Caco-2 (cell line): ENCODE measurements around the gene ITGB6. TPM values are rescaled to one million over a fixed set of nuclear protein-coding genes. Genes with fewer than 3 reads are reported as not detected.

Source experiments
- BruUV-seq: library from RNA; stranded (reverse); fragments of 400-500 nt; replicated peaks from 2 replicates; lab custom pipeline; 2021; lab: Mats Ljungman, UMichigan
- CTCF ChIA-PET: fragments of 300-600 bp; sonication (Branson Sonifier 250); formaldehyde crosslinking; loops from one replicate; lab custom pipeline; 2022; ENCODE audit warnings: antibody characterized with exemption; lab: Charles Lee
- POLR2A ChIA-PET: fragments of 300-600 bp; sonication (Branson Sonifier 250); formaldehyde crosslinking; loops from one replicate; lab custom pipeline; 2022; ENCODE audit warnings: antibody characterized with exemption; lab: Charles Lee
- DNase-seq, 2 experiments: peaks; one replicate each; pipeline versions ENCODE4 v3.0.0 to v3.0.0-alpha.2; 2020 to 2022
- H3K27me3 ChIP-seq: replicated peaks from 2 replicates; pipeline ENCODE4 v1.6.0; 2011; ENCODE audit warnings: low read length; ENCODE audit not compliant: control insufficient read depth, insufficient read depth
- H3K36me3 ChIP-seq: 2 replicates; pipeline ENCODE4 v1.5.1; 2011; ENCODE audit warnings: low read length; ENCODE audit not compliant: control insufficient read depth, insufficient read depth
- H3K4me1 ChIP-seq: fragments of 250-450 bp; sonication (Bioruptor Pico); 2 replicates; pipeline ENCODE4 v1.5.1; 2020; ENCODE audit warnings: mild to moderate bottlenecking
- H3K4me3 ChIP-seq: 2 replicates; pipeline ENCODE4 v1.5.1; 2011; ENCODE audit warnings: low read depth, mild to moderate bottlenecking, control low read depth, low read length
- H3K9me3 ChIP-seq: fragments of 250-450 bp; sonication (Bioruptor Pico); 2 replicates; pipeline ENCODE4 v1.5.1; 2020; ENCODE audit warnings: mild to moderate bottlenecking, moderate library complexity
- H3K27ac Mint-ChIP-seq: one replicate; pipeline ENCODE4 v1.8.0; 2022; ENCODE audit warnings: mixed read lengths; ENCODE audit not compliant: unreplicated experiment
- H3K27me3 Mint-ChIP-seq: one replicate; pipeline ENCODE4 v1.8.0; 2022; ENCODE audit warnings: mixed read lengths; ENCODE audit not compliant: insufficient read depth, unreplicated experiment
- H3K36me3 Mint-ChIP-seq: one replicate; pipeline ENCODE4 v1.8.0; 2022; ENCODE audit warnings: mild to moderate bottlenecking, mixed read lengths; ENCODE audit not compliant: insufficient read depth, unreplicated experiment
- H3K4me1 Mint-ChIP-seq: one replicate; pipeline ENCODE4 v1.8.0; 2022; ENCODE audit warnings: low read depth, mixed read lengths; ENCODE audit not compliant: unreplicated experiment
- H3K4me3 Mint-ChIP-seq: one replicate; pipeline ENCODE4 v1.8.0; 2022; ENCODE audit warnings: mild to moderate bottlenecking, moderate library complexity, mixed read lengths; ENCODE audit not compliant: unreplicated experiment
- H3K9me3 Mint-ChIP-seq: one replicate; pipeline ENCODE4 v1.8.0; 2022; ENCODE audit warnings: mixed read lengths; ENCODE audit not compliant: unreplicated experiment
- CTCF ChIP-seq, 2 experiments: fragments of 200-600 bp in 1 of 2; IDR thresholded peaks; 1 replicate in 1 of 2; 2 replicates in 1 of 2; pipeline versions ENCODE4 v1.5.1 to v1.8.0; 2011 to 2022; ENCODE audit warnings: antibody characterized with exemption in 1 of 2, control low read depth in 1 of 2, inconsistent platforms in 1 of 2, low read depth in 1 of 2, low read length in 1 of 2, mild to moderate bottlenecking in 1 of 2, moderate library complexity in 1 of 2; ENCODE audit not compliant: insufficient read depth in 1 of 2, severe bottlenecking in 1 of 2, unreplicated experiment in 1 of 2
- intact Hi-C: fragments of 100-400 bp; cut with micrococcal nuclease; formaldehyde crosslinking; loops from one replicate; pipeline ENCODE4 v1.10.0; 2022; ENCODE audit not compliant: unreplicated experiment
- total RNA-seq: library from RNA; stranded (reverse); gene quantifications from 2 replicates; pipeline ENCODE4 v1.2.3, GENCODE V29; 2022

Gene ITGB6
- total RNA-seq, 1 experiment from 2014 or later = 1.7 TPM

GRCh38 chr2:160141912-160142311 is 58.2 kb downstream of the ITGB6 start:
- ChIA-PET CTCF (no interaction called here), POLR2A (no interaction called here)
- Histone ChIP-seq H3K27me3 (no peaks in the 10 kb centered on the region), H3K36me3 (no peaks in the 10 kb centered on the region), H3K4me1 (no peaks in the 10 kb centered on the region), H3K4me3 (no peak overlapping the region), H3K9me3 (no peaks in the 10 kb centered on the region)
- TF ChIP-seq CTCF (IDR thresholded peaks at IDR 0.05; ENCODE audit: insufficient read depth in 1 of 2, low read depth in 1 of 2, low read length in 1 of 2, severe bottlenecking in 1 of 2, unreplicated experiment in 1 of 2) = no peak
- intact Hi-C loops = no loop called here
- Mint-ChIP-seq H3K27me3 (peaks cover 3% of the 10 kb centered on the region), H3K36me3 (no peaks in the 10 kb centered on the region), H3K9me3 (no peaks in the 10 kb centered on the region), H3K4me3 (no peak overlapping the region), H3K27ac (no peak overlapping the region), H3K4me1 (no peaks in the 10 kb centered on the region)
- DNase-seq = no peak
- BruUV-seq = no TSS peak

GRCh38 chr2:160141419-160141818 is 58.7 kb downstream of the ITGB6 start:
- no TSS peak for BruUV-seq
- no peaks in the 10 kb centered on the region for H3K9me3 Mint-ChIP-seq
- no peak overlapping the region for H3K4me3 ChIP-seq
- intact Hi-C loops = no loop called here
- H3K9me3 ChIP-seq = no peaks in the 10 kb centered on the region
- no peaks in the 10 kb centered on the region for H3K36me3 ChIP-seq
- no peaks in the 10 kb centered on the region for H3K4me1 Mint-ChIP-seq
- no peaks in the 10 kb centered on the region for H3K4me1 ChIP-seq
- DNase-seq = no peak
- ChIA-PET POLR2A (no interaction called here), CTCF (interaction anchor here (0.6 kb wide), 1 partner anchor 1416 kb away, joined by 3 read pairs; no protein-coding TSS in a partner anchor)
- TF ChIP-seq CTCF (IDR thresholded peaks at IDR 0.05; ENCODE audit: insufficient read depth in 1 of 2, low read depth in 1 of 2, low read length in 1 of 2, severe bottlenecking in 1 of 2, unreplicated experiment in 1 of 2) = no peak
- no peaks in the 10 kb centered on the region for H3K27me3 ChIP-seq
- H3K36me3 Mint-ChIP-seq = no peaks in the 10 kb centered on the region
- no peak overlapping the region for H3K27ac Mint-ChIP-seq
- peaks cover 3% of the 10 kb centered on the region for H3K27me3 Mint-ChIP-seq
- no peak overlapping the region for H3K4me3 Mint-ChIP-seq

DNA sequence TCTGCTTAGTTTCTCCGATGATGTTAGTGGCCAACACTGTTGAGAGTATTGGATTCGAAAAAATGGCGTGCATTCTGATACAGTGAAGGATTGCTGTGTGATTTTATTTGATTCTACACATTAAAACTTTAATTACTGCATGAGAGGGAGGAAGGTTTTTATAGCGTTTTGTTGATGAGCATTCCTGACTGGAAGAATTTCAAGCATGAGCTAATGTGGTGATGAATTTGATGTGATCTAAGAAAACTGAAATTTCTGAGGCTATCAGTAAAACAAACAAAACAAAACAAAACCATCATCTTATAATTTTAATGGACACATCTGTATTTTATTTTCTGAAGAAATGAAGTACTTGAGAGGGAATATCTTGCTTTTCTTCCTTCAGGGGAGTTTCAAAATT is 59.6 kb downstream of the ITGB6 start:
- ChIA-PET CTCF (interaction anchor here (0.6 kb wide), 2 partner anchors 294 to 1415 kb away, joined by 3 to 4 read pairs; no protein-coding TSS in a partner anchor), POLR2A (no interaction called here)
- BruUV-seq = no TSS peak
- H3K36me3 Mint-ChIP-seq = no peaks in the 10 kb centered on the region
- DNase-seq = no peak
- H3K27ac Mint-ChIP-seq = no peak overlapping the region
- Histone ChIP-seq H3K4me1 (no peaks in the 10 kb centered on the region), H3K9me3 (no peaks in the 10 kb centered on the region), H3K36me3 (no peaks in the 10 kb centered on the region), H3K4me3 (no peak overlapping the region), H3K27me3 (no peaks in the 10 kb centered on the region)
- H3K4me1 Mint-ChIP-seq = no peaks in the 10 kb centered on the region
- H3K9me3 Mint-ChIP-seq = no peaks in the 10 kb centered on the region
- no peak for TF ChIP-seq CTCF (IDR thresholded peaks at IDR 0.05; ENCODE audit: insufficient read depth in 1 of 2, low read depth in 1 of 2, low read length in 1 of 2, severe bottlenecking in 1 of 2, unreplicated experiment in 1 of 2)
- H3K27me3 Mint-ChIP-seq = peaks cover 3% of the 10 kb centered on the region
- no peak overlapping the region for H3K4me3 Mint-ChIP-seq
- intact Hi-C loops = no loop called here
